H1 (cell line): ENCODE data around the gene TRIOBP. TPM values are rescaled to one million over a fixed set of nuclear protein-coding genes. Genes with fewer than 3 reads are reported as not detected.

Experiments
- BRCA1 ChIP-seq: IDR thresholded peaks from 2 replicates; pipeline ENCODE4 v1.6.1; 2012; ENCODE audit warnings: low read depth, low read length, improper control_type of control experiment
- SAP30 ChIP-seq: fragments of 300-600 bp; sonication (generic); IDR thresholded peaks from 2 replicates; pipeline ENCODE4 v1.7.1; 2012; ENCODE audit warnings: low read length, moderate library complexity, mild to moderate bottlenecking, inconsistent platforms; ENCODE audit not compliant: insufficient read depth, insufficient replicate concordance
- TCF12 ChIP-seq: IDR thresholded peaks from 2 replicates; pipeline ENCODE4 v1.6.1; 2011; ENCODE audit warnings: low read depth, mild to moderate bottlenecking, low read length
- polyA plus RNA-seq, 7 experiments: library from polyadenylated mRNA; depleted of rRNA in 3 of 7; stranded (reverse) in 5 of 7; unstranded in 2 of 7; fragments of >200 nt in 5 of 7; fragments of 200-250 nt in 2 of 7; gene quantifications; 1 replicate in 5 of 7; 2 replicates in 1 of 7; 4 replicates in 1 of 7; pipeline versions ENCODE4 v1.2.1 to v1.2.3, GENCODE V29; 2011 to 2013; ENCODE audit warnings: missing spikeins in 2 of 7, mixed read lengths in 2 of 7
- total RNA-seq: library from RNA; stranded (reverse); fragmentation: NEBNext Ultra II Directional; extraction: Animal tissue kit (Norgen Biotek cat#: 25700); gene quantifications from 2 replicates; pipeline ENCODE4 v1.2.1, GENCODE V29; 2021

TRIOBP gene
- total and polyA plus RNA-seq, 2 of the 8 experiments (the other 6 are each of a cell fraction or from before 2014, with no cell fraction given) = 18.2 to 27.3 TPM

DNA sequence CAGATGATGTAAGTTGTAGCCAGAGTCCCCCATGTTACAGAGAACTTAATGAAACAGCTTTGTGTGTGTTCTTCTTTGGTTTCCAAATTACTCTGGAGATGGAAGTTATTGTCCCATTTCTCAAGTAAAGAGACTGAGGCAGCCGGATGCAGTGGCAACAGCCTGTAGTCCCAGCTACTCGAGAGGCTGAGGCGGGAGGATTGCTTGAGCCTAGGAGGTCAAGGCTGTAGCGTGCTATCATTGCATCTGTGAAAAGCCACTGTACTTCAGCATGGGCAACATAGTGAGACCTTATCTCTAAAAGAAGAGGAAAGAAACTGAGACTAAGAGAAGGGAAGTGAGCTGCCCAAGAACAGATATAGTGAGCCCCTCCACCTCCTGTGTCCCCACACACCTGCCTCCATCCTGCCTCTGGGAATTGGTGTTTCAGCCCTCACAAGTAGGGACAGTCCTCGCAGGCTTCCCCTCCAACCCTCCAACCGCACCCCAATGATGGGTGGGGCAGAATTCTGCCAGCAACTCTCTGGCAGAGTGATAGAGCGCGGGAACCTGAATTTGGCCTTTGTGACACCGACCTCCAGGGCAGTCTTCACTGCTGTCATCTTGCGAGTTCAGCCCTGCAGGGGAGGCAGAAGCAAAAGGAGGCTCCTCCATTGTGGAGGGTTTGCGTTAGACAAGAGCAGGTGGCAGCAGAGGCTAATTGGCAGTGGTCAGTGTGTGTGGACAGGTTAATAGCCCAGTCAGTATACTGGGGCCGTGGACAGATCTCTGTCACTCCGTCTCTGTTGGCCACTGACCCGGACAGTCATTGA lies 36.7 kb upstream of the TRIOBP start (continued):
- no peak for TF ChIP-seq TCF12
- TF ChIP-seq BRCA1 = no peak
- TF ChIP-seq SAP30 = no peak
